SHP77 treated with DMSO at 0.1 percent for 48 hours (cell line): ENCODE data around the gene MRGPRG.

ENCODE experiments used
- DNase-seq: peaks from one replicate; lab custom pipeline; 2025; lab: John Stamatoyannopoulos, UW

Gene MRGPRG

GRCh38 chr11:3225826-3226750 is 7.5 kb upstream of the MRGPRG start:
- DNase-seq, result no peak

GRCh38 chr11:3225159-3225758 is 6.6 kb upstream of the MRGPRG start:
- no peak for DNase-seq

- no peak for DNase-seq
These were observed 5.9 kb upstream of the MRGPRG start for GRCh38 chr11:3224401-3225057.

GRCh38 chr11:3223932-3224381 is 5.3 kb upstream of the MRGPRG start:
- DNase-seq, result no peak

GRCh38 chr11:3222941-3223915 is 4.6 kb upstream of the MRGPRG start:
- no peak for DNase-seq

GRCh38 chr11:3222003-3222855 is 3.6 kb upstream of the MRGPRG start:
- no peak for DNase-seq

GRCh38 chr11:3221408-3222002 is 2.9 kb upstream of the MRGPRG start:
- no peak for DNase-seq

- DNase-seq, result no peak
These were observed 2.2 kb upstream of the MRGPRG start for GRCh38 chr11:3220521-3221407.

- DNase-seq, result no peak
These were observed 1.5 kb upstream of the MRGPRG start for GRCh38 chr11:3220101-3220500.

- DNase-seq, result no peak
These were observed 774 bp upstream of the MRGPRG start for GRCh38 chr11:3219281-3219892.

- DNase-seq, result no peak
These were observed 663 bp downstream of the MRGPRG start for GRCh38 chr11:3217818-3218482.

- DNase-seq, result no peak
These were observed 2.5 kb downstream of the MRGPRG start for GRCh38 chr11:3216027-3216525.

- DNase-seq, result no peak
These were observed 3.1 kb downstream of the MRGPRG start for GRCh38 chr11:3215346-3216026.

- DNase-seq, result no peak
These were observed 4.3 kb downstream of the MRGPRG start for GRCh38 chr11:3214420-3214699.

- DNase-seq, result no peak
These were observed 4.8 kb downstream of the MRGPRG start for GRCh38 chr11:3213659-3214419.

- DNase-seq, result no peak
These were observed 10.3 kb downstream of the MRGPRG start for GRCh38 chr11:3208272-3208671.
